DMS79 (cell line): ENCODE results near the gene SRGAP1.
A peak's percentile ranks its signal among the peaks of the same experiment; 100 is the strongest.

ENCODE experiments used
- DNase-seq: peaks from one replicate; lab custom pipeline; 2025; lab: John Stamatoyannopoulos, UW

The SRGAP1 gene

DNA sequence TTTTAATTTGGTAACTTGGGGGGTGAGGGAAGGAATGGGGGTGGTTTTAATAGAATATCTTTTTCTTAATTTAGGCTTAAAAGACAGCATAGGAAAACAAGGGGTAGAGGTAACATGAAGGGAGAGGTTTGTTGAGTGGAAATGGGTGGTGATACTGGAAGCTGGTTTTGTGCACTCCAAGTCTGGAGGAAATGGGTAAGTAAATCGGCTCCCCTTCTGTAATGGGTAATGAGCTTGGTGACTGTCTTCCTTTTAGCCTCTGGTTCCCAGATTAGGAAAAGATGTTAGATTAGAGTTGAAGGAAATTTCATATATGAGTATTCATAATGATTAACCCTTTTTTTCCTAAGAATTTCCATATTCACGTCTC, 122.1 kb downstream of the SRGAP1 start:
- DNase-seq, result no peak

DNA sequence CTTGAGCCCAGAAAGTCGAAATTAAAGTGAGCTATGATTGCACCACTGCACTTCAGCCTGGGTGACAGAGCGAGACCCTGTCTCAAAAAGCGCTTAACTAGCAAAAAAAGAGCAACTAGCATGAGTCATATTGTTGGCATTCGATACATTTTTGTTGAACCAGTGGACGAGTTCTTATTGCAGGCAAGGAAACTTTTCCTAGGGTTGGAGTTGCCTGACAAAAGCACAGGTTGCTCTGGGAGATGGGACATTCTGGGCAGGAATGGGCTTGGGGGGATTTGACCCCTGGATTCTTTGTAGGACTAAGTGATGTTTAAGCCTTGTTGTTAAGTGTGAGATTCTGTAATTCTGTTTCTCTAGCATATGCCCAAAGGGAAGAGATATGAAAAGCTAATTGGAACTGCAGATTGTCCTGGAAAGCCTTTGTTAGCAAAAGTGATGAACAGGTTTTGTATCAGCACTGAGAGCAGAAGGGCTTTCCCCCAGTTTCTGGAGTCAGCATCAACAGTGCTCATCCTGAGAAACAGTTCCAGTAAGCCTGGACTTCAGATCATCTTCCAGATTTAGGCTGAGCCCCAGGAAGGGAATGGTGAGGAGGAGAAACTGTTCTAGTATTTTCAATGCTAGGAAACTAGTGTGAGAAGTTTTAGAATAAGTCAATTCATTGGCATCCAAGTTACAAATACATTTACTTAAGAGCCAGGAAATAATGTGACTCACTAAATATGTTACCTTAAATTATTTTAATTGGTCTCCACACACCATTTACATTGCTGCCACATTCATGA, 123.1 kb downstream of the SRGAP1 start:
- no peak for DNase-seq

DNA sequence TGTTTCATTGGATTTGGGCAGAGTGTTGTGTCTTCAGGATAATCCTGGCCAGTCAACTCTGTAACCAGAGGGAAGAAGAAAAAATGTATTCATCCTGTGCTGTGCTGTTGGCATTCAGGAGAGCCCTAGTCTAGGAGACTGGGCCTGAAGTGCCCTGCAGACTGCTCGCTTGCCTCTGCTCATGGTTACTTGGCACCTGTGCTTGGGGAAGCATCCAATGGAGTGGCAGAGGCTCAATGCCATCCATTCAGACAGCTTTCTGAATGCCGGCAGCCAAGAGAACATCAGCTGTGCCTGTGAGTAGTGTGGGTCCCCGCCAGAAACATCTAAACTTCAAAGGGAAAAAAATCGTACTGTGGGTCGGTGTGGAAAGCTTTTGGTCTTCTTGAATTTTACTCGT, 124.2 kb downstream of the SRGAP1 start:
- no peak for DNase-seq

DNA sequence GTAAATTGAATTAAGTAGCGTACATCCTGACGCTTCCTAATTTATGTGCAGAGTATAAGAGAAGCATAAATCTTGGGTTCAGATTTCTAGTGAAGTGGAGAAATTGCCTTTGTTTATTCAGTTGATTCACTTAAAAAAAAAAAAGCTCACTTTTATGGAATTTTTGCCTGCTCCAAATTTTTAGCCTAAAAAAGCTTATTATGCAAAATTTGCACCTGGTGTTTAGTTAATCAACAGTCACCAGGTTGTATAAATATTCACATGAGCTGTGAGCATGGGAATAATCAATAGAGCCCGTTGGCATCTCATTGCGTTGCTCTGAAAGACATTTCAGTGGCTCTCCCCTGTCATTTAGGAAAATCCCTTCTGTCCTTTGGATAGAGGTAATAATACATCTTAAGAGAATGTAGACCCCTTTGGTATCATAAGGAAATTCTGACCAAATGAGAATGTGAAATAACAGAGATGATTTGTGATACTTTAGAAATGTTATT, 132.4 kb downstream of the SRGAP1 start:
- no peak for DNase-seq

DNA sequence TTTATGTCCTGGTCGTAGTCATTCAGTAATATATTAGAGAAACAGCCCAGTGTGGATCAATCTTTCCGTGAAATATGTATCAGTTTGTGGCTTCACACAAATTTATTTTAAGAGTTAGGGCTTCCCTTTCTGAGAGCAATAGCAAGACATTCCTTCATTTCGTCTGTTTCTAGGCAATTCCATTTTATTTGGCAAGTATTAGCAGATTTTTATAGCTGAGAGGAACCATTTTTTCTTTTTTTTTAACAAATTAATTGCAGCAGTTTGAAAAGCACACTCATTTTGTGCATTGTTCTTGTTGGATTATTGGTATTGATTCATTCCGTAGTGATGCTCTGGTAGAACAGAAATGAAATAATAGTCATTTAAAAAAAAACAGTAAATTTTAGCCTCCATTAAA, 132.9 kb downstream of the SRGAP1 start:
- no peak for DNase-seq

DNA sequence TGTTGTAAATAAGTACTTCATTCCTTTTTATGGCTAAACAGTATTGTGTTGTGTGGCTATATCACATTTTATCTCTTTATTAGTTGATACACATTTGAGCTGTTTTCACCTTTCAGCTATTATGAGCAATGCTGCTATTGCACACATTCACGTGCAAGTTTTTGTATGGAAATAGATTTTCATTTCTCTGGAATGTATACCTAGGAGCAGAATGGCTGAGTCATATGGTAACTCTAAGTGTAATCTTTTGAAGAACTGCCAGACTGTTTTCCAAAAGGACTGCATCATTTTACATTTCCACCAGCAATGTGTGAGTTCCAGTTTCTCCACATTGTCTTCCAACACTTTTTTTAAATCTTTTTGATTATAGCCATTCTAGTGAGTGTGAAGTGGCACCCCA, 134.0 kb downstream of the SRGAP1 start:
- DNase-seq, result no peak

DNA sequence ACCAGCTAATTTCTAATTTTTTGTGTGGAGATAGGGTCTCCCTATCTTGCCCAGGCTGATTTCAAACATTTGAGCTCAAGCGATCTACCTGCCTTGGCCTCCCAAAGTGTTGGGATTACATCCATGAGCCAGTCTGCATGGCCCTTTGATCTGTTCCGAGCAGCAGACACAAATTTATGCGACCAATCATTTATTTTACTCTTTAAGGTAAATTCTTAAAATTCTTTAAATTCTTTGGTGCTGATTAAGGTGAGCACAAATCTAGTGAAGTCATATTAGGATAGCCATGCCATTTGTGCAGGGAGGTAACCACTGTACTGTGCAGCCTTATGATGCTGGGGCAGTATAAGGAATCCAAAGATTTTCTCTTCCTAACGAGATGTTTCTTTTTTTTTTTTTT, 135.7 kb downstream of the SRGAP1 start:
- DNase-seq, result no peak

DNA sequence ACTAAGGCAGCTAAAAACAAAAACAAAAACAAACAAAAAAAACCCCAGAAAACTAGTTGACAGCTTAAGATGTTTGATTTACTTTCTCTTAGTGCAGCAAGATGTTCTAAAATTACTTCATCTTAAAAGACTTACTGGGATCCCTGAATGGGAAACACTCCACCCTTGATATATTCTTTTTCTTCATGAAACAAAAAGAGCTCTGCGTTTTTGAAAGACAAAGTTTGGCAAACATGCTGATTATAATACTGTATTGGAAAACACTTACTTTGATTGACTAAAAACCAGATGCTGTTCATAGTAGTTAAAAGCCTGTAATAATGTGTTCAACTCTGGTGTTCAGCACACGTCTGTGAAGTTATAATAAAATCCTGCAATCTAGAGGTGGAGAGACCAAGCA, 136.8 kb downstream of the SRGAP1 start:
- no peak for DNase-seq

DNA sequence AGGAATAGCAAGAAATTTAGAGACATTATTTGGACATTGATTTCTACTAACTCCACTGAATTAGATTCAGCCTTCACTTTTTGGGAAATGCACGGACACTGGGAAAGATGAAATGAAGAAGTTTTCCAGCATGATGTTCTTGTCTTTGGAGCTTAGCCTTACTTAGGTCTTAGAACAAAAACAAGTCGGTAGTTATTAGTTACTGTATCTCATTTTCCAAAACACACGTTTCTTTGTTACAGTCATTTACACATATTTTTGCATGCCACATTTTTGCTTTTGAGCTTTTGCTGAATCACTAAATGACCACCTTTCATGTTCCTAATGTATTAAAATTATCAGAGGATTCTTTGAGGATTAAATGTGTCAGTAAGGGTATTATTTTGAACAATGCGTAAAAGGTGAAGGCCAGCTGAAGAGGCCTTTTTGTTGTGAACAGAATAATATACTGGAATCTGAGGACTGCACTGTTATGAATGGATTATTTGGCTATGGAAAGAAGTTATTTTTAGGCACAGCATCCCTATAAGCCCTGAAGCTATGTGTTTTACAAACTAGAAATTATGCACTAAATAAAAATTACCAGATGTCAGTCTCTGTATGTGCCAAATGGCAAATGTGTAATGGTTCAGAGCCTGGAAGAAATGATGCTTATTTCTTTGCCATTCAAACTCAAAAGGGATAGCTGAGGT, 138.2 kb downstream of the SRGAP1 start:
- DNase-seq, result no peak

DNA sequence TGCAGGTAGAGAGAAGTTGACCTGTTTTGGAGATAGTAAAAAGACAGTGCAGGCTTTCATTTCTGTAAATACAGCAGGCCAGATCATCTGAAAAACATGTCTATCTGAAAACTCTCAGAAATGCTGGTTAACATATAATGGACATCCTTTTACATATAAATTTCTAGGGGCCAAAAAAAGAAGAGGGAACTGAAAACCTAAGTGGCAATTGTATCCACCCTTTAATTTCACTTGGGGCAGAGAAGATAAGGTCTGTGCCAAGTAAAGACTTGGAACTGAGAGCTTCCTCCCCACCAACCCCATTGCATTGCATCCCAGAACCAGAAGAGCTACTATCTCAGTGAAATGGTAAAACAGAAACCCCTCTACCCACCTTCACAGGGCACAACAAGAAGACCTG, 141.0 kb downstream of the SRGAP1 start:
- no peak for DNase-seq

DNA sequence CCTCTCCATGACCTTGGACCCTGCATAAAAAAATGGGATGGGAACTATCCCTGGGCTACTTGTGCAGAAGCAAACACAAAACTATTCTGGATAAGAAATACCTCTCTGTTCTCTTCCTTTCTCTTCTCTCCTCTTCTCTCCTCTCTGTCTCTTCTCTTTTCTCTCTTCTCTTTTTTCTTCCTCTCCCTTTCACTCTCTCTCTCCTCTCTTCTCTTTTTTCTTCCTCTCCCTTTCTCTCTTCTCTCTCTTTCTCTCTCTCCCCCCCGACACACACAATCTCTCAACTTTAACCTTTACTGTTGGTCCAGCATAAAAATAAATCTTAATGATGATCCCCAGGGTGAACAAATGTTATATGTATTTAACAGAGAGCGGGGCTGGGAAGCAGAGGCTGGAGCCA, 141.4 kb downstream of the SRGAP1 start:
- DNase-seq, result no peak

DNA sequence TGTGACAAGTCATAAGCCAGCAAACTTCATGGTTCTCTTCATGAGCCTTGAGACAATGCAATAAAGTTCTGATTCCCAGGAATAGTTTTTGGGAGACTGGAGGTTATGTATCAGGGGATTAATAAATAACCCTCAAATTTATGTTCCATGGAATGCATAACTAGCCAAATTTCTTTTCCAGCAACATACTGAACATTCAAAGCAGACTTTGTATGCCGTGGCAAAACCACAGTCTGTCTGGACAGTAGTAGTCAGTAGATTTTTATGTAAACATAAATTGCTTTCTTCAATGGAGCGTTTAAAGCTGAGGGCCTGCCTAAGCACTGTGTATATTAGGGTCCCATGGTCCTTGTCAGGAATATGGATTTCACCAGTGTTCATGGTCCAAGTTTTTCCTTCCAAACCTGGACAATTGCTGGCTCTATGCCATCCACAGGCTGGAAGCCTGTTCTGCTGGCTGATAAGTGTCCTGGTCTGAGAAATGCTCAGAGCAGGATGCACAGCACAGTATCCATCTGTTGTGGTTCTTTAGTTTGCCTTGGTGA, 144.9 kb downstream of the SRGAP1 start:
- DNase-seq, result peak; percentile 70

DNA sequence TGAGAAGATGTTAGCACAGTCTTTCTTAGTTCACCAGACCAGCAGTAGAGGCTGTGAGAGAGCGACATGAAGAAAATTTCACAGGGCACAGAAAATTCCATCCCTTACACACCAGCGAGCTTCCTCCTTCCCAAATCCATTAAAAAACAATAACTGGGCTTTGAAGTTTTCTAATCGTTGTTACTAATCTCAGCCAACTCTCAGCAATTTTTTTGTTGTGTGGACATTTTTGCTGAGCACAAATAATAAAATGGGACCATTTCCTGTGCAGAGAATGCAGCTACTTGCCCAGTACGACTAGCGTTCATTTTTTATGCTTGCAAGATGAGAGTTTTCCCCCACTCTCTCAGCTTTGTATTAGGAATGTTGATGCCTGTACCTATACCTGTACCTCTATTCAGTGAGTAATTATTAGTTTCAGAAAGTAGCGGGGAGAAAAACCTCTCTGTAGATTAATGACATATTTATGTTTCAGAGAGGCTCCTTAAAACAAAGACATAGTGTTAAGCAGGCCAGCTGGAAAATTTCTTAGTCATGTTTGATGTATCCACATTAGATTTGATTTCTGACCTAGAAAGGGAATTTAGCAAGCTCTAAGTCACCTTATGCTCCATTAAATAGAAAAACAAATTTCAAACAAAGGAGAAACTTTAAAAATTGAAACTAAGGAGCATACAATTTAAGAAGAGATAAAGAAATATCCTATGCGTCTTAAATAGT, 146.5 kb downstream of the SRGAP1 start:
- no peak for DNase-seq

DNA sequence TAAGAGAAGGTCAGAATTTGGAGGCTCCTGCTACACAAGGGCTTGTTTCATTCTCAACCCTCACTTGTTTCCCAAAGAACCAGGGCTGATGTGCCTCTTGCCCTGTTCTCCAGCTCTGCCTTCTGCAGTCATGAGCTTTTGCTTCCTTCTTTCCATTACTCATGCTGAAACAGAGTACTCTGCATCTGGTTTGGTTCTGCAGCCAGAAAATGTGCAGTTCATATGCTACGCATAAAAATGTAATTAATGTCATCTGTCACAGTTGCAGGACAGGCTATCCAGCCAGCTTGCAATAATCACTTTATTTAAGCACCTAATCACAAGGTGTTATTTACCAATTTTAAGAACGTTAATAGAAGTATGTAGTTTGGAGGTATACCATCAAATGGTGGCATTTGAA, 150.2 kb downstream of the SRGAP1 start:
- no peak for DNase-seq

DNA sequence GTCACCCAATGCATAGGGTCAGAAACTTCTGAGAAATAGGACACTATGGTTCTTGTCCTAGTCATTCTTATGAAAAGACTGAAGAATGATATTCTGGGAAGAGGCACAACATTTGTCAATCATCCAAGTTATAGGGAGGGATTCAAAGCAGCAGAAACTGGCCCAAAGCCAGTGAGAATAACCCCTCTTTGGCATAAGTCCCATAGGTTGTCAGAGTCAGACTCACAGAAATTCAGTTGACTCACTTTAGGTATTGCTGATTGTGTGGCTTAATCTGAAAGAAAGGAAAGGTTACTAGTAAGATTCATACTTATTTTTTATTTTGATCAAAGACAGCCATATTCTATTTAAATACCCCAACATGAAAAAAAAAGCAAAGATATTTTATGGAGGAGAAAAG, 151.0 kb downstream of the SRGAP1 start:
- no peak for DNase-seq

DNA sequence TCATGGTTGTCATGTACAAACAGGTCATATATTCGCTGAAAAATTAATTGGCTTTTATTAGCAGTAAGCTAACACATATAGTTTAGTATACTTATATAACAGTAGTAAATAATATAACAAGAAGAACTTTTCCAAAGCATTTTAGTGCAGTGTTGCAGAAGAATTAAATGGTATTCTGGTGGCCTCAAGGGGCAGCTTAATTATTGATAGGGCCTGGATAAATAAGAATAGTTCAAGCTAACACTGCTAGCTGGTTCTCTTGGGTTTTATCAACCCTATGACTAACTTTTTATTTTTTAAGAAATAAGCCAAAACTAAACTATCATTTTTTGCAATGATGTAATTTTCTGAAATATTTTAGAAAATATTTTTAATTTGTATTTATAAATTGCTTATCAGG, 152.1 kb downstream of the SRGAP1 start:
- DNase-seq, result no peak

DNA sequence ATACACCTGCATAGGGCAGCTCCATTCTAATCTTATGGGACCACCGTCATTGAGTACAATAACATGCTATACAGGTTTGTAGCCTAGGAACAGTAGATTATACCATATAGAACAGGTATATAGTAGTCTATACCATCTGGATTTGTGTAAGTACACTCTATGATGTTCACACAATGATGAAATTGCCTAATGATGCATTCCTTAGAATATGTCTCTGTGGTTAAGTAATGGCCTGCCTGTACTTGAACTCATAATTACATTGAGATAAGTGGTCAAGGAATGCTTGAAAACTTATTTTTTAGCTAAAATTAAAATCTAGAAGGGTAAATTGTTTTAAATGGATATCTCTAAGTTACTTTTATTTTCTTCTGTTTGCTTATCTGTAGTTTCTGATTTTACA, 152.7 kb downstream of the SRGAP1 start:
- DNase-seq, result no peak

DNA sequence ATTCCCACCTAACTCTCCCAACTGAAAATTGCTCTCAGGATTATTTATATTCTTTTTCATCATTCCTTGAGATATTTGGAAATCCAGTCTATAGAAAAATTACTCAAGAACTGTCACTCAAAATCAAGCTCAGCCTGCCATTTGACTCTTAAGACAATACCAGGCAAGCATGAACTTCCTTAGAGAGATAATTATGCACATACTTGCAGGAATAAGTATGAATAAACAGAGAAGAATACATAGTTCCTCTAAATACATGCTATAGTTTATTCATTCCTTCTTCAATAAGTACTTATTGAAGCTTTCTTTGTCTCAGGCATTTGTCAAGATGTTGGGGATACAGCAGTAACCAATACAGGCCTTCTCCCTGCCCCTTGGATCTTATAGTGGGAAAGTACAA, 154.1 kb downstream of the SRGAP1 start:
- no peak for DNase-seq

DNA sequence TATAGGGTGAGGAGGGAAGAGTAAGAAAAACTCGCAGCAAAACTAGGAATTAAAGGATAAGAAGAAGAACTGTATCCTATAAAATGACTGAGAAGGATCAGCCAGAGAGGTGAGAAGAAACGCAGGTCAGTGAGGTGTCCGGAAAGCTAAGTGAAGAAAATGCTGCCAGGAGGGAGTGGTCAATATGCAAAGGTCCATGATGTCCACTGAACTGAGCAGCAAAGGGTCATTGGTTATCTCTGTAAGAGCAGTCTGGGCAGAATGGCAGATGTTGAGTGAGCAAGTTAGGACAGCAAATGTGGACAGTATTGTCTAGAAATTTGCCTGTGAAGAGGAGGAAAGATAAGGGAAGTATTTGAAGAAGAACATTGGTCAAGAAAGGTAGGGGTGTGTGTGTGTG, 155.4 kb downstream of the SRGAP1 start:
- DNase-seq, result no peak

DNA sequence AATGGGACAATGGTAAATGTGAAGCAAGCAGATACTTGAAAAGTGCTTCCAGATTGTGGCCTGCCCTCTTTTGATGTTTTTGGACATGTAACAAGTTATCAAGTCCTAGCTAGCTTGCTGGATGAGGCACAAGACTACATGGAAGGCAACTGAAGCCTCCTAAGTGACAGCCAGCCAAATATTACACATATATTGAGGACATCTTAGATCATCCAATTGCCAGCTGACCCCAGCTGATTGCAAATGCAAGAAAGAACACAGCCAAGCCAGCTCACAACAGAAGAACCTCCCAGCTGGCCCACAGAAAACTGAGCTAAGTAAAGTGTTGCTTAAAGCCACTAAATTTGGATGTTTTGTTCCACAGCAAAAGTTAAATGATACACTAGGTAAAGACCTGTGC, 156.9 kb downstream of the SRGAP1 start:
- DNase-seq, result no peak

DNA sequence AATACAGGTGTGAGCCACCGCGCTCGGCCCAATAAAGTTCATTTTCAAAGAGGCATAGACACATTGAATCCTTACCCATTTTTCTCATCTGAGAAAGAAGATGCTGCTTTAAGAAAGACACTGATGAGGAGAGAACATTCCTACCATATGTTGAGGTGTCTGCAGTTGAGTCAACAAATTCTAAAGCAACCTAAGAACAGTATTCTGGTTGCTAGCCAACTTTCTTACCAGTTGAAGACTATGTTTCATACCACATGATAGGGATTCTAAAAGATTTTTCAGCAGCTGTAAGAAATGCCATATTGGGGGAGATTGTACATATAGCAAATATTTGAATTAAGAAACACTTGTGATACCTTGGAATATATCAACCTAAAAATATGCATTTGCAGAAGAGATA, 160.1 kb downstream of the SRGAP1 start:
- DNase-seq, result no peak

DNA sequence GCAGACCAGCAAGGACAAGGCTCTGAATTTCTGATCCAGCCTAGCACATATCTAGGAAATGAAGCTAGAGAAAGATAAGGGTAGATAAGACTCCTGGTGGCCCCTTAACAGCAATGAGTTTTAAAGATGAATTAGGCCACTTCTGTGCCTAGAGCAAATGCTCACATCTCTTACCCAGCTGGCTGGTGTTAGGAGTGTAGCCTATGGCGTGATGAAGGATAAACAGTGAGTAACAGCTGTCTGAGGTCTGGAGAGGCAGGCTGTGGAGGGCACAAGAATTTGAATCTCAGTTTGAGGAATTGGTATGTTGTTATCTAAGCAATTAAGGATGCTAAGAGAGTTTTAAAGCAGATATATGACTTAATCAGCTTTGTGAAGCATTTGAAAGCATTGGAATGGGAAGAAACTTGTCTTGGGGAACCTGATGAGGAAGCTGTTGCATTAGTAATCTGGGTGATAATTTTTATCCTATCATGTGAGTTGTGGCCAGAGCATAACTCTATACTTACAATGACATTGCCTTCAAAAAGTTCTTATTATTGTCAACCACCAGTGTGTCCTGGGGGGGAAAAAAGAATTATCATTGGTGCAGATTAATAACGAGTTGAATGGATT, 161.8 kb downstream of the SRGAP1 start:
- no peak for DNase-seq
